Endothelial cell of umbilical vein (primary cell): ENCODE measurements around the gene MLX. TPM values are rescaled to one million over a fixed set of nuclear protein-coding genes. Genes with fewer than 3 reads are reported as not detected.

Source experiments
- BruUV-seq: library from RNA; stranded (reverse); fragments of 400-500 nt; replicated peaks from 2 replicates; lab custom pipeline; 2021; lab: Mats Ljungman, UMichigan
- CTCF ChIA-PET: fragments of 300-600, 350-600 bp; sonication (Branson Sonifier 250); formaldehyde crosslinking; loops from one replicate; lab custom pipeline; 2021; ENCODE audit warnings: antibody characterized with exemption, inconsistent platforms; lab: Charles Lee
- POLR2A ChIA-PET: fragments of 300-600, 350-600 bp; sonication (Branson Sonifier 250); formaldehyde crosslinking; loops from one replicate; lab custom pipeline; 2021; ENCODE audit warnings: antibody characterized with exemption, inconsistent platforms; lab: Charles Lee
- DNase-seq: peaks from one replicate; pipeline ENCODE4 v3.0.0-alpha.2; 2011; ENCODE audit warnings: low read depth, low spot score
- FAIRE-seq: peaks from 2 replicates; lab custom pipeline; 2011; peaks lifted over from hg19 to GRCh38; lab: Jason Lieb, UNC
- H2AFZ ChIP-seq: 2 replicates; pipeline ENCODE4 v1.6.0; 2012; ENCODE audit warnings: low read depth, low read length, control low read depth, inconsistent platforms
- H3K27ac ChIP-seq: 2 replicates; pipeline ENCODE4 v1.5.1; 2011; ENCODE audit warnings: low read depth, mild to moderate bottlenecking, control low read depth, low read length, moderate library complexity; ENCODE audit not compliant: insufficient read depth
- H3K27me3 ChIP-seq, 2 experiments: 2 replicates each; pipeline versions ENCODE4 v1.6.0 to v1.6.1; 2011; ENCODE audit warnings: low read length in 2 of 2, mixed read lengths in 1 of 2; ENCODE audit not compliant: control insufficient read depth in 2 of 2, insufficient read depth in 2 of 2
- H3K36me3 ChIP-seq, 2 experiments: 2 replicates in 1 of 2; 3 replicates in 1 of 2; pipeline ENCODE4 v1.5.1; 2011; ENCODE audit warnings: low read length in 2 of 2, mild to moderate bottlenecking in 1 of 2, moderate library complexity in 1 of 2; ENCODE audit not compliant: control insufficient read depth in 2 of 2, insufficient read depth in 2 of 2; ENCODE audit errors: extremely low read depth in 1 of 2
- H3K4me1 ChIP-seq: 3 replicates; pipeline ENCODE4 v1.5.1; 2011; ENCODE audit warnings: mild to moderate bottlenecking, low read length; ENCODE audit not compliant: control insufficient read depth, insufficient read depth; ENCODE audit errors: extremely low read depth
- H3K4me2 ChIP-seq: 2 replicates; pipeline ENCODE4 v1.6.1; 2011; ENCODE audit warnings: low read length, control low read depth, mixed read lengths; ENCODE audit not compliant: insufficient read depth
- H3K4me3 ChIP-seq, 3 experiments: fragments of 200-600 bp in 1 of 3; sonication (generic), shearing (Covaris generic) in 1 of 3; replicated peaks in 1 of 3; 2 replicates each; pipeline ENCODE4 v1.5.1; 2011 to 2016; ENCODE audit warnings: control low read depth in 3 of 3, low read length in 3 of 3, mild to moderate bottlenecking in 2 of 3, inconsistent platforms in 1 of 3, low read depth in 1 of 3, moderate library complexity in 1 of 3; ENCODE audit not compliant: insufficient read depth in 1 of 3
- H3K79me2 ChIP-seq: 2 replicates; pipeline ENCODE4 v1.6.0; 2012; ENCODE audit warnings: low read length, inconsistent platforms; ENCODE audit not compliant: control insufficient read depth, insufficient read depth
- H3K9ac ChIP-seq: replicated peaks from 2 replicates; pipeline ENCODE3; 2011; ENCODE audit warnings: low read length, control low read depth; ENCODE audit not compliant: insufficient read depth; ENCODE audit errors: extremely low read depth
- H3K9me1 ChIP-seq: replicated peaks from 3 replicates; pipeline ENCODE4 v1.6.0; 2011; ENCODE audit warnings: mild to moderate bottlenecking, low read length; ENCODE audit not compliant: control insufficient read depth, insufficient read depth; ENCODE audit errors: extremely low read depth
- H3K9me3 ChIP-seq: replicated peaks from 2 replicates; pipeline ENCODE4 v1.5.1; 2012; ENCODE audit warnings: low read length, inconsistent platforms; ENCODE audit not compliant: control insufficient read depth, insufficient read depth
- H4K20me1 ChIP-seq: replicated peaks from 2 replicates; pipeline ENCODE3; 2011; ENCODE audit warnings: mild to moderate bottlenecking, low read length; ENCODE audit not compliant: control insufficient read depth, insufficient read depth; ENCODE audit errors: extremely low read depth
- GATA2 ChIP-seq: IDR thresholded peaks from 2 replicates; pipeline ENCODE4 v1.7.0; 2011; ENCODE audit warnings: low read depth, mild to moderate bottlenecking, moderate library complexity, mixed read lengths, low read length; ENCODE audit not compliant: insufficient read length, insufficient read depth
- MAX ChIP-seq: IDR thresholded peaks from 2 replicates; pipeline ENCODE4 v1.6.1; 2011; ENCODE audit not compliant: insufficient read depth, insufficient read length
- POLR2AphosphoS5 ChIP-seq: IDR thresholded peaks from 2 replicates; pipeline ENCODE4 v1.6.1; 2012; ENCODE audit warnings: low read depth, mild to moderate bottlenecking, control low read depth, low read length, moderate library complexity; ENCODE audit not compliant: insufficient read depth
- dilution Hi-C: fragments of 300-500 bp; cut with MboI; formaldehyde crosslinking; loops from one replicate; pipeline ENCODE4 v1.15.0; 2019; ENCODE audit warnings: low sequenced_read_pairs; ENCODE audit not compliant: extremely low pct_ligation_motif_present
- intact Hi-C: fragments of 100-400 bp; cut with micrococcal nuclease; formaldehyde crosslinking; loops from one replicate; pipeline ENCODE4 v1.10.0; 2022
- polyA plus RNA-seq, 4 experiments: library from polyadenylated mRNA; depleted of rRNA in 3 of 4; stranded (reverse) in 3 of 4; unstranded in 1 of 4; fragments of >200 nt; gene quantifications; 2 replicates each; pipeline versions ENCODE4 v1.2.1 to v1.2.3, GENCODE V29; 2011 to 2012; ENCODE audit warnings: missing spikeins in 1 of 4
- total RNA-seq: library from RNA; stranded (reverse); gene quantifications from 2 replicates; pipeline ENCODE4 v1.2.3, GENCODE V29; 2021

The MLX gene
- total and polyA plus RNA-seq, 2 donors (not counting 3 experiments of a cell fraction or from before 2014, with no cell fraction given) = 40.3 to 42.7 TPM

- TSS peak; percentile 4 for BruUV-seq
- Histone ChIP-seq H3K9me1 (no peaks in the 10 kb centered on the region), H3K36me3 (peaks cover 0 to 3% of the 10 kb centered on the region in 2 experiments), H3K4me2 (peak overlapping the region; percentile 48), H3K4me3 (peak overlapping the region in 1 of 3 experiments; percentile 20), H3K79me2 (no peaks in the 10 kb centered on the region), H3K4me1 (peaks cover 58% of the 10 kb centered on the region), H3K9ac (peak overlapping the region; percentile 97), H4K20me1 (no peaks in the 10 kb centered on the region), H3K27me3 (no peaks in the 10 kb centered on the region), H3K9me3 (no peaks in the 10 kb centered on the region), H3K27ac (peak overlapping the region; percentile 100), H2AFZ (no peak overlapping the region)
- FAIRE-seq (no peak), DNase-seq (peak; percentile 81)
- CTCF ChIA-PET = interaction anchor here (0.6 to 5.4 kb wide), 27 partner anchors 8 to 335 kb away, joined by 3 to 190 read pairs (median 9); partner anchors contain the start of genes CAVIN1 and STAT3
- TF ChIP-seq MAX = no peak
- peak; percentile 46 for TF ChIP-seq POLR2AphosphoS5
- peak; percentile 83 for TF ChIP-seq GATA2
- POLR2A ChIA-PET = interaction anchor here (1.5 to 4.5 kb wide), 8 partner anchors 8 to 200 kb away, joined by 4 to 38 read pairs (median 13); partner anchors contain the start of genes CAVIN1 and NAGLU
- dilution Hi-C loops (loop anchor here (25.0 kb wide), 1 partner anchor 182 kb away; no protein-coding TSS in a partner anchor), intact Hi-C loops (loop anchor here (1.0 kb wide), 4 partner anchors 8 to 199 kb away; partner anchors contain the start of genes CAVIN1 and NAGLU)
Measured at GRCh38 chr17:42518755-42519545, 48.0 kb upstream of the MLX start.
